Loucy (cell line): ENCODE measurements around the gene RGS7BP.
A peak's percentile ranks its signal among the peaks of the same experiment; 100 is the strongest.

Experiments
- EZH2phosphoT487 ChIP-seq: fragments of 200-600 bp; IDR thresholded peaks from 2 replicates; pipeline ENCODE4 v1.6.1; 2018; ENCODE audit warnings: antibody characterized with exemption, mild to moderate bottlenecking, moderate library complexity, borderline replicate concordance
- TF ChIP-seq, protein P1 (sequence below): fragments of 200-600 bp; sonication (generic); conservative IDR thresholded peaks from 2 replicates; pipeline ENCODE4 v1.5.1; 2014; ENCODE audit warnings: mild to moderate bottlenecking, antibody characterized with exemption, low read length

GRCh38 chr5:64612344-64612961, 106.6 kb downstream of the RGS7BP start:
- TF ChIP-seq, protein P1, sequence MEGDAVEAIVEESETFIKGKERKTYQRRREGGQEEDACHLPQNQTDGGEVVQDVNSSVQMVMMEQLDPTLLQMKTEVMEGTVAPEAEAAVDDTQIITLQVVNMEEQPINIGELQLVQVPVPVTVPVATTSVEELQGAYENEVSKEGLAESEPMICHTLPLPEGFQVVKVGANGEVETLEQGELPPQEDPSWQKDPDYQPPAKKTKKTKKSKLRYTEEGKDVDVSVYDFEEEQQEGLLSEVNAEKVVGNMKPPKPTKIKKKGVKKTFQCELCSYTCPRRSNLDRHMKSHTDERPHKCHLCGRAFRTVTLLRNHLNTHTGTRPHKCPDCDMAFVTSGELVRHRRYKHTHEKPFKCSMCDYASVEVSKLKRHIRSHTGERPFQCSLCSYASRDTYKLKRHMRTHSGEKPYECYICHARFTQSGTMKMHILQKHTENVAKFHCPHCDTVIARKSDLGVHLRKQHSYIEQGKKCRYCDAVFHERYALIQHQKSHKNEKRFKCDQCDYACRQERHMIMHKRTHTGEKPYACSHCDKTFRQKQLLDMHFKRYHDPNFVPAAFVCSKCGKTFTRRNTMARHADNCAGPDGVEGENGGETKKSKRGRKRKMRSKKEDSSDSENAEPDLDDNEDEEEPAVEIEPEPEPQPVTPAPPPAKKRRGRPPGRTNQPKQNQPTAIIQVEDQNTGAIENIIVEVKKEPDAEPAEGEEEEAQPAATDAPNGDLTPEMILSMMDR, result peak; percentile 92
- no peak for TF ChIP-seq EZH2phosphoT487
